CD4-positive, alpha-beta T cell treated with Interleukin-4 for 1 hour (primary cell): ENCODE data around the gene WNT7B.

Experiments used
- DNase-seq, 2 donors: peaks; one replicate each; pipeline ENCODE4 v3.0.0-alpha.2; 2020 to 2022

The WNT7B gene

GRCh38 chr22:45903355-45904135, 73.4 kb downstream of the WNT7B start:
- no peak for DNase-seq

GRCh38 chr22:45897736-45898135, 79.2 kb downstream of the WNT7B start:
- DNase-seq, result no peak

GRCh38 chr22:45896964-45897538, 79.9 kb downstream of the WNT7B start:
- no peak for DNase-seq

- DNase-seq, result no peak
Observed at GRCh38 chr22:45896153-45896951, 80.6 kb downstream of the WNT7B start.

GRCh38 chr22:45895436-45896152, 81.4 kb downstream of the WNT7B start:
- no peak for DNase-seq

- DNase-seq, result no peak
Observed at GRCh38 chr22:45893516-45893915, 83.4 kb downstream of the WNT7B start.

- DNase-seq, result no peak
Observed at GRCh38 chr22:45892681-45893461, 84.1 kb downstream of the WNT7B start.

- no peak for DNase-seq
Observed at GRCh38 chr22:45891996-45892621, 84.9 kb downstream of the WNT7B start.

GRCh38 chr22:45891471-45891995, 85.4 kb downstream of the WNT7B start:
- DNase-seq, result no peak

GRCh38 chr22:45891021-45891421, 85.9 kb downstream of the WNT7B start:
- no peak for DNase-seq

- no peak for DNase-seq
Observed at GRCh38 chr22:45890351-45890635, 86.7 kb downstream of the WNT7B start.

GRCh38 chr22:45889539-45890350, 87.2 kb downstream of the WNT7B start:
- no peak for DNase-seq

GRCh38 chr22:45889093-45889538, 87.8 kb downstream of the WNT7B start:
- no peak for DNase-seq

GRCh38 chr22:45888221-45889092, 88.5 kb downstream of the WNT7B start:
- DNase-seq, result no peak

GRCh38 chr22:45887202-45888131, 89.5 kb downstream of the WNT7B start:
- DNase-seq, result no peak

- DNase-seq, result no peak
Observed at GRCh38 chr22:45886540-45886939, 90.4 kb downstream of the WNT7B start.

GRCh38 chr22:45885941-45886395, 91.0 kb downstream of the WNT7B start:
- DNase-seq, result no peak

- no peak for DNase-seq
Observed at GRCh38 chr22:45885171-45885840, 91.7 kb downstream of the WNT7B start.
